Prostate gland (tissue), 2 donors: ENCODE results near the gene RPN2. TPM values are rescaled to one million over a fixed set of nuclear protein-coding genes. Genes with fewer than 3 reads are reported as not detected.

Experiments used
- DNase-seq: peaks from one replicate; pipeline ENCODE4 v3.0.0-alpha.2; 2019; ENCODE audit warnings: low spot score
- H3K27ac ChIP-seq, 2 donors: fragments of 200-600 bp; sonication (generic); 2 replicates each; pipeline ENCODE4 v1.5.1; 2017 to 2019
- H3K27me3 ChIP-seq: fragments of 200-600 bp; sonication (generic); replicated peaks from 2 replicates; pipeline ENCODE4 v1.5.1; 2019; ENCODE audit not compliant: insufficient read depth
- H3K36me3 ChIP-seq, 2 donors: fragments of 200-600 bp; sonication (generic); 1 replicate in 1 of 2; 2 replicates in 1 of 2; pipeline versions ENCODE4 v1.5.1 to v1.8.1; 2017 to 2019
- H3K4me1 ChIP-seq: fragments of 200-600 bp; sonication (generic); replicated peaks from 2 replicates; pipeline ENCODE4 v1.5.1; 2019
- H3K4me3 ChIP-seq, 2 donors: fragments of 200-600 bp; sonication (generic); 2 replicates each; pipeline ENCODE4 v1.5.1; 2017 to 2019
- H3K9me3 ChIP-seq: fragments of 200-600 bp; sonication (generic); 2 replicates; pipeline ENCODE4 v1.5.1; 2017
- CTCF ChIP-seq, 4 experiments: fragments of 200-600 bp in 2 of 4; fragments of 450-650 bp in 2 of 4; sonication (generic) in 2 of 4; IDR thresholded peaks; 1 replicate in 3 of 4; 2 replicates in 1 of 4; pipeline ENCODE4 v1.5.1; 2016 to 2019; ENCODE audit warnings: antibody characterized with exemption in 4 of 4, mild to moderate bottlenecking in 2 of 4, moderate library complexity in 2 of 4
- POLR2A ChIP-seq: fragments of 450-650 bp; IDR thresholded peaks from one replicate; pipeline ENCODE4 v1.6.1; 2016; ENCODE audit warnings: antibody characterized with exemption, mild to moderate bottlenecking
- POLR2AphosphoS5 ChIP-seq: sonication (generic); formaldehyde crosslinking; IDR thresholded peaks from one replicate; pipeline ENCODE4 v1.6.1; 2017; ENCODE audit warnings: antibody characterized with exemption
- WGBS: methylation state at CpG from one replicate; pipeline ENCODE4 v1.1.5; 2018; 5-methylcytosine and 5-hydroxymethylcytosine counted together
- intact Hi-C: fragments of 100-400 bp; cut with DNase I; formaldehyde crosslinking; loops from one replicate; pipeline ENCODE4 v1.14.2; 2022
- total RNA-seq, 2 donors: library from RNA; depleted of rRNA; stranded (reverse); fragments of >200 nt; gene quantifications; one replicate each; pipeline ENCODE4 v1.1.0, GENCODE V29; 2016

RPN2 gene
- total RNA-seq, 2 donors from 2014 or later: 246 to 267 TPM

DNA sequence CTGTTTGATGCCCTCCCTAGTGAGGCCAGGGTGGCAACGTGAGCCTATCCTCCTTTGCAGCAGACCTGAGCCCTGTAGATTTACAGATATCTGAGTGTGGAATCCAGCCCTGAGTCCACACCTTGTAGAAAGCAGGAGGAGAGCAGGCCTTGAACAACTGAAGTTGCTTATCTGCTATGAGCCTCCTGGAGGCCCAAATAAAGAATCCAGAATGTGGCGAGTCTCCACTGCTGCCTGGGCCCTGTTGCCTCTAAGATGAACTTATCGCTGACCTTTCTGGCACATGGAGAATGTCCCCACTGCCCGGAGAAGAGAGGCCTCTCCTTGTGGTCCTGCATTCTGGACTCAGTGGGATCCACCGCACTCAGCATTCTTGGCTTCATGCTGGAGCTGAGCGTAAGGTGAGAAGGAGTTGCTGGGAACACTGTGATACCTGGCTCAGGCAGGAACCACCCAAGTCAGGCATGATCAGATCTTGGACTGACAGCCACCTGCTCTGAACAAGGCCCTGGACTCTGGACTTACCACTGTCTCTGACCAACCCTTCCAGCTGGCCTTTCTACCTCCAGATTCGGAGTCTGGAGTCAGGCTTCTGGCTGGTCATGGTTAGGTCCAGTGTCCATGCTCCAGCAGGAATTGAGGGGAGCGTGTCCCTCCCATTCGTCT, 104.5 kb downstream of the RPN2 start:
- TF ChIP-seq POLR2A (no peak), CTCF (IDR thresholded peaks at IDR 0.05) (no peak), POLR2AphosphoS5 (no peak)
- no peak overlapping the region for H3K4me3 ChIP-seq
- DNase-seq: no peak
- H3K9me3 ChIP-seq: no peaks in the 10 kb centered on the region
- no peaks in the 10 kb centered on the region for H3K4me1 ChIP-seq
- no peak overlapping the region for H3K27ac ChIP-seq
- no peaks in the 10 kb centered on the region for H3K36me3 ChIP-seq
- intact Hi-C loops: loop anchor here (2.0 to 5.0 kb wide), 2 partner anchors 101 to 244 kb away; partner anchors contain the start of gene BLCAP
- 88% methylated on average over 9 of the region's 9 CpGs for WGBS
- H3K27me3 ChIP-seq: no peaks in the 10 kb centered on the region

- DNase-seq: no peak
- intact Hi-C loops: loop anchor here (5.0 kb wide), 1 partner anchor 243 kb away; the partner anchor contains the start of gene BLCAP
- H3K27ac ChIP-seq: no peak overlapping the region
- no peaks in the 10 kb centered on the region for H3K27me3 ChIP-seq
- WGBS: 94% methylated on average over 6 of the region's 6 CpGs
- no peaks in the 10 kb centered on the region for H3K4me1 ChIP-seq
- no peaks in the 10 kb centered on the region for H3K9me3 ChIP-seq
- no peak for TF ChIP-seq POLR2AphosphoS5
- TF ChIP-seq POLR2A: no peak
- TF ChIP-seq CTCF (IDR thresholded peaks at IDR 0.05): no peak
- no peaks in the 10 kb centered on the region for H3K36me3 ChIP-seq
- no peak overlapping the region for H3K4me3 ChIP-seq
These were observed 105.6 kb downstream of the RPN2 start for GRCh38 chr20:37284691-37285161.

DNA sequence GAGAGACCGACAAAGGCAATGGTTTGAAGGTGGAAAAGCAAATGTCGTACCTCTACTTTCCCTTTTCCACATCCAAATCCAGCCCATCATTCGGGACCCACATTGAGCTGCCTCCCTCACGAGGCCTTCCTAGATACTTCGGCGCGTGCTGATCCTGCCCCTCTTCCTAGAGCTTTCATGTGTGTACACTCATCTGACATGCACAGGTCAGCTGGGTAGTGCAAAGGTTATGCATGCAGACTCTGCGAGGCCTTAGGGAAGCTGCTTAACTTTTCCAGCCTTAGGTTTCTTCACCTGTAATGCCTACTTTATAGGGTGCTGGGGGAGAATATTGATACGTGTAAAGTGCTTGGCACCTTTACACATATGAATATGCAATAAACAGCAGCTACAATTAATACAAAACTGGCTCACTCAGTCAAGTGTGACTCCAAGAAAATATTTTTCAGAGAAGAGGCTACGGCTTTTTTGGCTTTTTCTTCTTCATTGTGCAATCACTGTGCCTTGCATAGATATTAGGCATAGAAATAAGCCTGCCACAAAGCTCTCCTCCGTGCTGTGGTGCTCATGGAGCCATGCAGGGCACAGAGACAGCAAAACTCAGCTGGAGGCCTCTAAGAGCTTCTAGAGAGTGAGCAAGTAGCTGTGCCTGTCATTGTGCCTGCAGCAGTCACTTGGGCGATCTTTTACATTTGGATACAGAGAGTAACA, 106.7 kb downstream of the RPN2 start:
- 84% methylated on average over 12 of the region's 12 CpGs for WGBS

DNA sequence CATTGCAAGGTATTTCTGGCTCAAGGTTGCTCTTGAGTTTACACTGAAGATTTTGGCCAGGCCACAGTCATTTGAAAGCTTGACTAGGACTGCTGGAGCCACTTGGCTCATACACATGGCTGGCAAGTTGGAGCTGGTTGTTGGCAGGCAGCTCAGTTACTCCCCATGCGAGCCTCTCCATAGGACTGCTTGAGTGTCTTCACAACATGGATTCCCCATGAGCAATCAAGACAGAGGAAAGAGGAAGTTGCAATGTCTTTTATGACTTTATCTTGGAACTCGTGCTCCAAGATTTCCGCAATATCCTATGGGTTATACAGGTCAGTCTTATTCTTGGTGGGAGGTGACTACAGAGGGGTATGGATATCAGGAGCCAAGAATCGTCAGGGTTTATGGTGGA, 109.0 kb downstream of the RPN2 start:
- 43% methylated on average over 4 of the region's 4 CpGs for WGBS
- Histone ChIP-seq H3K9me3 (no peaks in the 10 kb centered on the region), H3K4me1 (no peaks in the 10 kb centered on the region), H3K27me3 (no peaks in the 10 kb centered on the region), H3K4me3 (no peak overlapping the region), H3K27ac (no peak overlapping the region), H3K36me3 (no peaks in the 10 kb centered on the region)
- DNase-seq: peak; percentile 84
- TF ChIP-seq CTCF (IDR thresholded peaks at IDR 0.05) (no peak), POLR2A (no peak), POLR2AphosphoS5 (peak; percentile 75)
- intact Hi-C loops: no loop called here

More for the DNA sequence above, 106.7 kb downstream of the RPN2 start:
- H3K27me3 ChIP-seq: no peaks in the 10 kb centered on the region
- no peak overlapping the region for H3K27ac ChIP-seq
- no peak for DNase-seq
- H3K36me3 ChIP-seq: no peaks in the 10 kb centered on the region
- no peak overlapping the region for H3K4me3 ChIP-seq
- no peaks in the 10 kb centered on the region for H3K9me3 ChIP-seq
- TF ChIP-seq POLR2A: no peak
- no peak for TF ChIP-seq CTCF (IDR thresholded peaks at IDR 0.05)
- no peak for TF ChIP-seq POLR2AphosphoS5
- intact Hi-C loops: no loop called here
- no peaks in the 10 kb centered on the region for H3K4me1 ChIP-seq
